Muscle layer of duodenum (tissue), 2 donors: ENCODE results near the gene PRKG1.
"Not testable (repeated sequence)": the region's sequence is repeated elsewhere in the genome, so short reads cannot be mapped to it uniquely, and the experiment has no call there.

ENCODE experiments used
- H3K27ac ChIP-seq: one replicate; pipeline ENCODE4 v1.7.0; 2013; ENCODE audit warnings: mild to moderate bottlenecking, low read length
- H3K27me3 ChIP-seq: one replicate; pipeline ENCODE4 v1.7.0; 2013; ENCODE audit warnings: low read depth, mild to moderate bottlenecking, control low read depth, low read length
- H3K36me3 ChIP-seq, 2 donors: one replicate each; pipeline ENCODE4 v1.7.0; 2013; ENCODE audit warnings: low read length in 2 of 2, control low read depth in 1 of 2, mild to moderate bottlenecking in 1 of 2; ENCODE audit not compliant: insufficient read depth in 2 of 2, control insufficient read depth in 1 of 2
- H3K4me1 ChIP-seq, 2 donors: one replicate each; pipeline ENCODE4 v1.7.0; 2013; ENCODE audit warnings: low read length in 2 of 2, mild to moderate bottlenecking in 2 of 2, control low read depth in 1 of 2, moderate library complexity in 1 of 2; ENCODE audit not compliant: insufficient read depth in 2 of 2, control insufficient read depth in 1 of 2
- H3K4me3 ChIP-seq, 2 donors: one replicate each; pipeline ENCODE4 v1.7.0; 2013; ENCODE audit warnings: low read length in 2 of 2, low read depth in 1 of 2, mild to moderate bottlenecking in 1 of 2
- H3K9me3 ChIP-seq, 2 donors: one replicate each; pipeline ENCODE4 v1.7.0; 2013; ENCODE audit warnings: low read length in 2 of 2, control low read depth in 1 of 2, mild to moderate bottlenecking in 1 of 2; ENCODE audit not compliant: control insufficient read depth in 1 of 2
- donor health status: healthy.

Gene PRKG1

DNA sequence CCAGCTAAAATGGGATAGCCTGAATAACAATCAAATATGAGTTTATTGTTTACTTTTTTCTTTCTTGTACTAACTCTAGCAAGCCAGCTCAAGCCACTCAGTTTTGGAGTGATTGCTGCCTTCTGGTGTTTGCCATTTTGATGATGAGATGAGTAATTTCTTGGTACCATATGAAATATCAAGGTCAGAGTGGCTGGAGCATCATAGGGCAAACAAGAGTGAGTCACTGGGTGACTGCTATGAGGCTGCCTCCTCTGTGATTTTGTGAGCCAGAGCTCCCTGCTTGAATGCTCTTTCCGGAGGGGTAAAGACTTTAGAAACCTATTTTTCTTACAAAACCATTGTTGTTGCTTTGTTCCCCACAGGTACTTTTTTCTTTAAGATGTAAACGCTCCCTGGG lies 295.6 kb downstream of the PRKG1 start:
- Histone ChIP-seq H3K9me3 (no peaks in the 10 kb centered on the region), H3K27me3 (no peaks in the 10 kb centered on the region), H3K27ac (no peak overlapping the region), H3K4me3 (no peak overlapping the region), H3K4me1 (peaks cover 0 to 6% of the 10 kb centered on the region in 2 donors), H3K36me3 (no peaks in the 10 kb centered on the region)

DNA sequence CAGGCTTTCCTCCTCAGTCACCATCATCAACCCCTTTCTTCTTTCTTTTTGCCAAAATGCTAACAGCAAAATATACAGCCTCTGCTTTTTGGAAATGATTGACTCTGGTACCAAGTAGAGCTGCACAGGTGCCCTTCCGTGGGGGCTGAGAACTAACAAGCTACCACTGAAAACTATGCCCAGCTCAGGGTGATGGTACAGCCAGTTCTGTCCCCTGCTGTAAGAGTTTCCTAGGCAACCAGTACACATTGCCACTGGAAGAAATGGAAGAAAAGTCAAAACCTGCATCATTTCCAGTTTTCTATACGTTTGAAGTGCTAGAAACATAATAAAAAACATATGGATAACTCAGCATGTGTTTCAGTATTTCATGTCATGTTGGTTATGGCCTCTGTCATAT lies 297.5 kb downstream of the PRKG1 start:
- Histone ChIP-seq H3K27me3 (no peaks in the 10 kb centered on the region), H3K27ac (no peak overlapping the region), H3K9me3 (no peaks in the 10 kb centered on the region), H3K4me3 (no peak overlapping the region), H3K4me1 (peaks cover 0 to 6% of the 10 kb centered on the region in 2 donors), H3K36me3 (no peaks in the 10 kb centered on the region)

DNA sequence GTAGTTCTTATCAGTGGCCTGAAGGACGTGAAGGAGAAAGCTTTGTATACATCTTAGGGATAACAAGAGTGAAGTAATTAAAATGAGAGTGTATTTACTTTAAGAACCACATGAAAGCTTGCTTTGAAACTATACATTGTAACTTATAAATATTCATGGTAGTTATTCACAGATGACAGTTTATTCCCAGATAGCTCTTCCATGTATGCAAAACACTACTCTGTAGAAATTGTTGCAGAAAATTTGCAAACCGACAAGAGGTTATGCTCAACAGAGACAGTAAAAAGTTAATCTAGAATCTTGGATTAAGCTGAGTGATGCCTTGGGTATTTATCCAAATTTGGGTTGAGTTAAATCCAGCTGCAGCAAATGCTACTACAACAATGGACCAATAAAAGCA lies 301.5 kb downstream of the PRKG1 start:
- no peaks in the 10 kb centered on the region for H3K27me3 ChIP-seq
- H3K4me3 ChIP-seq, result no peak overlapping the region
- H3K4me1 ChIP-seq, result peaks cover 0 to 17% of the 10 kb centered on the region in 2 donors
- H3K36me3 ChIP-seq, result no peaks in the 10 kb centered on the region
- no peak overlapping the region for H3K27ac ChIP-seq
- H3K9me3 ChIP-seq, result no peaks in the 10 kb centered on the region

DNA sequence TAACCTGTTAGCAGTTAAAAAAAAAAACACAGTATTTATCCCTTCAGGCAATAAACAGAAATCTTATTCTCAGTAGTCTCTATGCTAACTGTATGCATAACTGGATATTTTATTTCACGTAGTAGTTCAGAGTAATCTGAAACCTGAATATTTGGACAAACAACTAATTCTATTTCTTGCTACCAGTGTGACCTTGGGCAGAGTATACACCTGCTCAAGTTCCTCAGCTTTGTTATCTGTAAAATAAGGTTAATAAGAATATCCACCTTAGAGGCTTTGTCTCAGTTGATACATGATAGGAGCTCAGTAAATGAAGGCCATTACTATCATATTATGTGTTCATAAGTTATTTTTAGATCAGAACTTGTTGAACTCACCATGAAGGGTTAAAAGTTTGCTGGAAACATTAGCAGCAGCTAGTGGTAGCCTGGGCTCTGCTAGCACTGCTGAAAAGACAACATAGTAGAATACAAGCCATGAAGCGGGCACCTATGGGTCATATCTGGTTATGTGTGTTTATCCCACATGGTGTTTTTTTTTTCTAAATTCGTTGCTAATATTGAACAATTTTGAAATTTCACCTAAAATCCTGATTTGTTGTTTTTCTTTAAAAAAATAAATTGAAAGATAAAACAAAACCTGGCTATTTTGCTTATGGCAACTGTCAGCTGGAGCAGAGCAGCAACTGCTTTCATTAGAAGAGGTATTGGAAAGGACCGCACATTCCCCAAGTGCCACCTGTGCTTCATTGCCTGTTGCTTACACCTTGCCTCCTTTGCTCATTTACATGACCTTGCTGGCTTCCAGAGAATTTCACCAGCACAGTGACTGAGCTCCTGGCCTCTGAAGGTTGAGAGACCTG lies 303.0 kb downstream of the PRKG1 start:
- Histone ChIP-seq H3K4me1 (peaks cover 0 to 11% of the 10 kb centered on the region in 2 donors), H3K27ac (no peak overlapping the region), H3K36me3 (no peaks in the 10 kb centered on the region), H3K4me3 (no peak overlapping the region), H3K27me3 (no peaks in the 10 kb centered on the region), H3K9me3 (no peaks in the 10 kb centered on the region)

DNA sequence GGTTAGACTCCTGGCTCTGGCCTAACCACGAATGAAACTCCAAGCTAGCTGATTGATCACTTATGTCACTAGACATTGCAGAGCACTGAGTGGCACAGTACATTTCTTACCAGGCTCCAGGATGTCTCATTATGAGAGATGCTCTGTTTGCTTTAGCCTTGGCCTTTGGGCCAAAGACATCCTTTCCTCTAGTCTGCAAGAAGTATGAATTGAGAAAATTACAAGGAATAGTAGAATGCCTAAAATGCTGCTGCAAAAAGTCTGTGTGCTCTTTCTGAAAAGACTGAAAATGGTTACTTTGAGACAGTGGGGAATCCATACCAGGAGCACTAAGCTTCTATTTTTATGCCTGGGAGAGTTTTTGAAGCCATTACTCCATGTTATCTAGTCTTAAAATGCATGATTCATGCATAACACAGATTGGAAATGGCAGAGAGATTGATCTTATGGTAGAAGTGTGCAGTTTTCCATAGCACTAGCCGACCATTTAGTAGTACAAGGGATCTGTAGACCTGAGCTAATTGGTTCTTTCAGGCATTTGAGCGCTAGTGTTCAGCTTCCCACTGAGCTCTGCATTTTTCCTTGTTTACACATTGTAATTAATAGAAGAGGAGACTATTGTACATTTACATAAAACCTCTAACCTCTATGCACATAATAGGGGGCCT lies 303.8 kb downstream of the PRKG1 start:
- Histone ChIP-seq H3K4me3 (no peak overlapping the region), H3K27me3 (no peaks in the 10 kb centered on the region), H3K27ac (no peak overlapping the region), H3K4me1 (peaks cover 0 to 11% of the 10 kb centered on the region in 2 donors), H3K9me3 (no peaks in the 10 kb centered on the region), H3K36me3 (no peaks in the 10 kb centered on the region)

DNA sequence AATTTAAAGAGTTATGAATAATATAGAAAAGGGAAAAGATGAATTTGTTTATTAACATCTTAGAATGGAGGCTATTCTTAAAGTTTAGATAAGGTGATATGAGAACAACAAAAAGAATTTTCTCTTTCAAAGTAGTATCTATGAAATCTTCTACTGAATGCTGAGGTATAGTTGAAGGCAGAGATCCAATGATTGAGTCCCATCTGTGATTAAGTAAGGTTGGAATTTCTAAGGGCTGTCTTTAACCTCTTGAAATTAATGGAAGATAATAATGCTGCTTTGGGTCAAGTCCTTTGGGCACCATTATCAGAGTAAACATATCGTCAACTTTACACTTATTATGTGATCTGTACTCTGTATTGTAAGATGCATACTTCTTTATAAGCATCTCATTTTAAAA lies 307.9 kb downstream of the PRKG1 start:
- Histone ChIP-seq H3K27me3 (no peaks in the 10 kb centered on the region), H3K4me3 (no peak overlapping the region), H3K4me1 (peaks cover 0 to 11% of the 10 kb centered on the region in 2 donors), H3K36me3 (no peaks in the 10 kb centered on the region), H3K27ac (no peak overlapping the region), H3K9me3 (no peaks in the 10 kb centered on the region)

DNA sequence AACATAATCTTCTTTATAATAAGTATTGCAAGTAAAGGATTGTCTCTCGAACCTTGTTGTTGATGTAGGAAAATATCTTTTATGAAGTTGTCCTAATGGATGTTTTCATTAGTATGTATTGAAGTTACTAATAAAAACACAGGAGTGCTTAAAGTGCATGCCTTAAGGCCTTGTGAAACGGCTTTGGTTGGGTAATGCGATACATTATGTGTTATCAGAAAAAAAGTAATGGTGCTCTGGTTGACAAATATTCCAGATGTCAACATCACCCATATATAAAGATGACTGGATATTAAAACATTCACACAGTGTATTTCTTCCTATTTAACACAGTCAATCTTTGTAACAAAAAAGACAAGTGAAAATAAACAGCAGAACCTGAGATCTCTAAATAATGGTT lies 310.7 kb downstream of the PRKG1 start:
- Histone ChIP-seq H3K4me1 (peaks cover 0 to 5% of the 10 kb centered on the region in 2 donors), H3K36me3 (no peaks in the 10 kb centered on the region), H3K4me3 (no peak overlapping the region), H3K27ac (no peak overlapping the region), H3K27me3 (no peaks in the 10 kb centered on the region), H3K9me3 (no peaks in the 10 kb centered on the region)

DNA sequence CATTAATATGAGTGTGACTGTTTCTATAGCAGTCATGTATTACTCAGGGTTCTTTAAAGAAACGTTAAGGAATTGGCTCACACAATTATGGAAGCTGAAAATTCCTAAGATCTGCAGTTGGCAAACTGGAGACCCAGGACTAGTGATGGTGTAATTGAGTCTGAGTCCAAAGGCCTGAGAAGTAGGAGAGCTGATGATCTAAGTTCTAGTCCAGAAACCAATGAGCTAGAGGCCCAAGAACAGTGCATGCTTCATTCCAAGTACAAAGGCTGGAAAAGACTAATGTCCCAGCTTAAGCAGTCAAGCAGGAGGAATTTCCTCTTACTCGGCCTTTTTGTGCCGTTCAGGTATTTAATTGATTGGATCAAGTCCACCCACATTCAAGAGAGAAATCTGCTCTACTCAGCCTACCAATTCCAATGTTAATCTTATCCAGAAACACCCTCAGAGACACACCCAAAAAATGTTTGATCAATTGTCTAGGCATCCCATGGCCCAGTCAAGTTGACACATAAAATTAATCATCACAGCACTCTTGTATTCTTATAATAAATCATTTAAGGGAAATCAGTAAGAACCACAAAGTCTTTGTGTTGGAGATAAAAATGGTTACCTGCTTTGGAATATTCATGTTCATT lies 312.1 kb downstream of the PRKG1 start:
- Histone ChIP-seq H3K27ac (no peak overlapping the region), H3K4me1 (no peaks in the 10 kb centered on the region), H3K36me3 (no peaks in the 10 kb centered on the region), H3K27me3 (no peaks in the 10 kb centered on the region), H3K9me3 (no peaks in the 10 kb centered on the region), H3K4me3 (no peak overlapping the region)

DNA sequence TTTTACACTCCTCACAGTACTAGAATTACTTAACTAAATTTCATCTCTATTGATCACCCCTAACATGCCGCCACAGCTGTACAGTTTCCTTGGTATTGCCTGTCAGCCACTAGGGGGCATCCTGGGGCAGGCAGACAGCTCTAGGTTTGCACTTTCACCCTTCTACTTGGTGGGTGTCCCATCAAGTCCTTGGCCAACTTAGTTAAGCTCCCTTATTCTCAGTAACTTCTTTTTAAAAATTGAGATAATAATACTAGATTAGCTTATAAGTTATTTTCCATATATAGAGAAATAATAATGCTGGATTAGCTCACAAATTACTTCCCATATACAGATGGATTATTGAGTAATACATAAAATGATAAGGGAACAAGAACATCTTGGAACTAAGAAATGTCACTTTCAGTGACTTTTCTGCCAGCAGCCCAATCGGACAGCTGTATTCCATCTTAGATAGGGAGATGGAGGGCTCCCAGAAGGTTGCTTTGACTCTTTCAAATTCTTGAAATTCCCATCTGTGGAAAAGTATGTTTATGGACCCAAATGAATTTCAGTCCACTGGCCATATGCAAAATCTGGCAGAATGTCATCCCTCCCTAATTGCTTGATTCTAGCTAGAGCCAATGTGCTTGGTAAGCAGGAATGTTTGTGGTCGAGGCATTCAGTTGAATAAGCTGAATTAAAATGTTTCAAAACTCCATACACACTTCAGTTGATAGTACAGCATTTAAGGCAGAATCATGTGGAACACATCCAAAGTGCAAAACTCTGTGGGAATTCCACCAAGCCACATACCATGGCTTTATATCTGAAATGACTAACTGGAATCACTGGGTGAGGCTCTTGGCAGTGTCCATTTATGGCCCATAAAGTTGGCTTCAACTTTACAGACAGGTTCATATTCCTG lies 315.4 kb downstream of the PRKG1 start:
- Histone ChIP-seq H3K4me1 (no peaks in the 10 kb centered on the region), H3K27me3 (no peaks in the 10 kb centered on the region), H3K36me3 (no peaks in the 10 kb centered on the region), H3K9me3 (no peaks in the 10 kb centered on the region), H3K27ac (no peak overlapping the region), H3K4me3 (no peak overlapping the region)

DNA sequence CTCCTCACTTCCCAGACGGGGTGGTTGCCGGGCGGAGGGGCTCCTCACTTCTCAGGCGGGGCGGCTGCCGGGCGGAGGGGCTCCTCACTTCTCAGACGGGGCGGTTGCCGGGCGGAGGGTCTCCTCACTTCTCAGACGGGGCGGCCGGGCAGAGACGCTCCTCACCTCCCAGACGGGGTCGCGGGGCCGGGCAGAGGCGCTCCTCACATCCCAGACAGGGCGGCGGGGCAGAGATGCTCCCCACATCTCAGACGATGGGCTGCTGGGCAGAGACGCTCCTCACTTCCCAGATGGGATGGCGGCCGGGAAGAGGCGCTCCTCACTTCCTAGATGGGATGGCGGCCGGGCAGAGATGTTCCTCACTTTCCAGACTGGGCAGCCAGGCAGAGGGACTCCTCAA lies 318.7 kb downstream of the PRKG1 start:
- not testable (repeated sequence) for H3K27ac ChIP-seq, H3K27me3 ChIP-seq, H3K9me3 ChIP-seq, H3K4me1 ChIP-seq, H3K4me3 ChIP-seq, H3K36me3 ChIP-seq

DNA sequence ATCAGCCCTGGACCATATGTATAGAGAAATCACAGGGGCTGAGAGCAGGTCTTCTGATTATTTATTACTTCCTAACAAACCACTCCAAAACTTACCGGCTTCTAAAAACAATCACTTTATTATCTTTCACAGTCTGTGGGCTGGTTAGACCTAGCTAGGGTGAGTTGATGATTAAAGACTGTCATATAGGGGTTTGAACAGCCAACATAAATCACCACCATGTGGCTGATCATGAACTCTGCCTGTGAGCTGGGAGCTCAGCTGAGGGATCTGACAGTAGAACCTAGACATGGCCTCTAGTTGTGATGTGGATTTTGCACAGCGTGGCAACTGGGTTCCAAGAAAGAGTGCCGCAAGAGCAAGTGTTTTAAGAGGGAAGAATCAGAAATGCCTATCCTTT lies 319.8 kb downstream of the PRKG1 start:
- no peaks in the 10 kb centered on the region for H3K9me3 ChIP-seq
- no peak overlapping the region for H3K4me3 ChIP-seq
- H3K4me1 ChIP-seq, result peaks cover 0 to 6% of the 10 kb centered on the region in 2 donors
- H3K27ac ChIP-seq, result no peak overlapping the region
- no peaks in the 10 kb centered on the region for H3K36me3 ChIP-seq
- H3K27me3 ChIP-seq, result no peaks in the 10 kb centered on the region
